Measurements from ENCODE around the gene FOXP1.

The FOXP1 gene

DNA sequence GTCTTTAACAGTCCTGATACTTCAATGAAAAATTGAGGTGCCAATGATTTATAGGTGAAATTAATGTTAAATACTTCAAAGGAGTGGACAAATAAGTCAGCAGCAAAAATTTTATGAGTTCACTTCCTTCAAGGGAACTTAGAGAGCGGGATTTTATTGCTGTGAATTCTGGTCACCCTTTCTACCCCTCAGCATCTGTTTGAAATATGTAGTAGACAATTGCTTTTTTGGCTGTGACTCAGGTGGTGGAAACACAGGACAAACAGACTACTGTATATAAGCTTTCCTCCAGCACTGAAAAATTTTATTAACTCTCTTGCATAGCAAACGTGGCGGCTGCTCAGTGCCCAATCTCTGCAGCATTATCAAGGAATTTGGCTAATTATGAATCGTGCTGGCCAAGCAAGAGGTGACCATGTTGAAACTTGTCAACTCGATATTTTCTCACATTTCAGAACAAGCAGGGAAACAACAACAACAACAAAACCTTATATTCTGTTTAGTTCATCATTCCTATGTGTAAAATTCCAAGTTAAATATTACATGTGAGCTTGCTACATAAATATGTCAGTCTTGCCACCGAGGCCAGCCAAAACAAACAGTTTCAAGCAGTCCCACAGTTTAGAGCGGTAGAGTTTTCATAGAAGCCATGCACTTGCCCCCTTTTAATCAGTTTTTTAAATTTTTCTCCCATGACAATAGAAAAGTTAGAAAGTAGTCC, 420.2 kb downstream of the FOXP1 start:
- H3K4me3 ChIP-seq (ENCODE audit: low read depth, low read length) = no peak overlapping the region

DNA sequence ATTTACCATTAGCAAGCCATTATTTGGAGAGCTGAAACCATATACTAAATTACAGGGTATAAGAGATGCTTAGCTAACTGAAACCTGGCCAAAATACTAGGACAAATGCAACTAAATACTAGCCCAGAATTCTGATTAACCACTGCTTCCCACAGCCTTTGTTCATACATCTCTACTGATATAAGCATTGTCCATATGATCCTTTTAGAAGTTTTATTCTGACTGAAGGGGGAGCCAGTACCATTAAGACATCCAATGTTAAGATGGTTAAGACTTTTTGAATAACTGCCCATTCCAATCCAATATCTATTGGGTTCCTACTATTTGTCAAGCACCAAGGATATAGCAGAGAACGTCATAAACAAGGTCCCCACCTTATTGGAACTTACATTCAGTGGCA, 421.3 kb downstream of the FOXP1 start:
- Histone ChIP-seq H3K9me3 (ENCODE audit: control insufficient read depth, low read length) (no peaks in the 10 kb centered on the region), H3K4me1 (no peaks in the 10 kb centered on the region)

More for the DNA sequence above, 420.2 kb downstream of the FOXP1 start:
- Histone ChIP-seq H2AFZ (no peak overlapping the region), H3K36me3 (ENCODE audit: control insufficient read depth, insufficient read depth, low read length) (no peaks in the 10 kb centered on the region), H3K79me2 (no peaks in the 10 kb centered on the region), H3K9ac (no peak overlapping the region), H3K4me1 (peaks cover 2% of the 10 kb centered on the region), H3K27me3 (ENCODE audit: control insufficient read depth, insufficient read depth, low read length) (no peaks in the 10 kb centered on the region), H3K4me2 (ENCODE audit: low read length) (no peak overlapping the region), H3K9me3 (ENCODE audit: control insufficient read depth, low read length) (no peaks in the 10 kb centered on the region), H3K27ac (no peak overlapping the region)
- TF ChIP-seq, protein P1, sequence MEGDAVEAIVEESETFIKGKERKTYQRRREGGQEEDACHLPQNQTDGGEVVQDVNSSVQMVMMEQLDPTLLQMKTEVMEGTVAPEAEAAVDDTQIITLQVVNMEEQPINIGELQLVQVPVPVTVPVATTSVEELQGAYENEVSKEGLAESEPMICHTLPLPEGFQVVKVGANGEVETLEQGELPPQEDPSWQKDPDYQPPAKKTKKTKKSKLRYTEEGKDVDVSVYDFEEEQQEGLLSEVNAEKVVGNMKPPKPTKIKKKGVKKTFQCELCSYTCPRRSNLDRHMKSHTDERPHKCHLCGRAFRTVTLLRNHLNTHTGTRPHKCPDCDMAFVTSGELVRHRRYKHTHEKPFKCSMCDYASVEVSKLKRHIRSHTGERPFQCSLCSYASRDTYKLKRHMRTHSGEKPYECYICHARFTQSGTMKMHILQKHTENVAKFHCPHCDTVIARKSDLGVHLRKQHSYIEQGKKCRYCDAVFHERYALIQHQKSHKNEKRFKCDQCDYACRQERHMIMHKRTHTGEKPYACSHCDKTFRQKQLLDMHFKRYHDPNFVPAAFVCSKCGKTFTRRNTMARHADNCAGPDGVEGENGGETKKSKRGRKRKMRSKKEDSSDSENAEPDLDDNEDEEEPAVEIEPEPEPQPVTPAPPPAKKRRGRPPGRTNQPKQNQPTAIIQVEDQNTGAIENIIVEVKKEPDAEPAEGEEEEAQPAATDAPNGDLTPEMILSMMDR (IDR thresholded peaks at IDR 0.05) = no peak

DNA sequence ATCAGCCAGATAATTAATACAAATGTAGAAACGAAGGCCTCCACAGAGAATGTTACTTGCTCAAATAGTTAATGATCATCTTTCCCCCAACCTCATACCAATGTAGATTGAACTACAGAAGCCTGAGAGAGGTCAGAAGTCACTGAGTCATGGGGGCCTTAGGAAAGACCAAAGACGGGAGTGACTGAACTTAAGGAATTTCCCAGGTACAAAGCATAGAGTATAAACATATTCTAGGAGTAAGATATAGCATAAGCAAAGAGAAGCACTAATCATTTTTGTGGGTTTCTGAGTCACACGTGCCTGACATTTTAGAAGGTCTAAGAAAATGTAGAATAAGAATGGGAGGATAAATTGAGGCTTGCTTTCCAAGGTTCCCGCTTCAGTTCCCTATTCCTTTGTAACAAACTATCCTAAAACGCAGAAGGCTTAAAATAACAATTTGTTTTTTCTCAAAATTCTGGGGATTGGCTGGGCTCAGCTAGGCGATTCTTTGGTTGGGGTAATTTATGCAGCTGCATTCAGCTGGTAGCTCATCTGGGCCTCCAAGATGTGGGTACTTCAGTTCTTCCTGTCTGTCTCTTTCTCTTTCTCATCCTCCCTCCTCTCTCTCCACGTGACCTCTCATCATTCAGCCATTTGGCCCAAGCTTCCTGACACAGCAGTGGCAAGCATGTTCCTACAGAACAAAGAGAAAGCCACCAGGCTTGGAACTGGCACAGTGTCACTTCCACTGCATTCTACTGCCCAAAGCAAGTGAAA, 422.6 kb downstream of the FOXP1 start:
- TF ChIP-seq, protein P1 (IDR thresholded peaks at IDR 0.05) = no peak
- H3K36me3 ChIP-seq (ENCODE audit: control insufficient read depth, insufficient read depth, low read length) = no peaks in the 10 kb centered on the region
- H3K27ac ChIP-seq = no peak overlapping the region
- no peaks in the 10 kb centered on the region for H3K4me1 ChIP-seq
- no peaks in the 10 kb centered on the region for H3K79me2 ChIP-seq
- H3K9ac ChIP-seq = no peak overlapping the region
- no peak overlapping the region for H2AFZ ChIP-seq
- no peak overlapping the region for H3K4me2 ChIP-seq (ENCODE audit: low read length)
- H3K9me3 ChIP-seq (ENCODE audit: control insufficient read depth, low read length) = no peaks in the 10 kb centered on the region
- H3K4me3 ChIP-seq (ENCODE audit: low read depth, low read length) = no peak overlapping the region
- H3K27me3 ChIP-seq (ENCODE audit: control insufficient read depth, insufficient read depth, low read length) = no peaks in the 10 kb centered on the region

More for the DNA sequence above, 421.3 kb downstream of the FOXP1 start:
- Histone ChIP-seq H3K36me3 (ENCODE audit: control insufficient read depth, insufficient read depth, low read length) (no peaks in the 10 kb centered on the region), H3K79me2 (no peaks in the 10 kb centered on the region), H2AFZ (no peak overlapping the region), H3K4me3 (ENCODE audit: low read depth, low read length) (no peak overlapping the region), H3K27ac (no peak overlapping the region), H3K27me3 (ENCODE audit: control insufficient read depth, insufficient read depth, low read length) (no peaks in the 10 kb centered on the region), H3K4me2 (ENCODE audit: low read length) (no peak overlapping the region), H3K9ac (no peak overlapping the region)
- TF ChIP-seq, protein P1 (IDR thresholded peaks at IDR 0.05) = no peak

DNA sequence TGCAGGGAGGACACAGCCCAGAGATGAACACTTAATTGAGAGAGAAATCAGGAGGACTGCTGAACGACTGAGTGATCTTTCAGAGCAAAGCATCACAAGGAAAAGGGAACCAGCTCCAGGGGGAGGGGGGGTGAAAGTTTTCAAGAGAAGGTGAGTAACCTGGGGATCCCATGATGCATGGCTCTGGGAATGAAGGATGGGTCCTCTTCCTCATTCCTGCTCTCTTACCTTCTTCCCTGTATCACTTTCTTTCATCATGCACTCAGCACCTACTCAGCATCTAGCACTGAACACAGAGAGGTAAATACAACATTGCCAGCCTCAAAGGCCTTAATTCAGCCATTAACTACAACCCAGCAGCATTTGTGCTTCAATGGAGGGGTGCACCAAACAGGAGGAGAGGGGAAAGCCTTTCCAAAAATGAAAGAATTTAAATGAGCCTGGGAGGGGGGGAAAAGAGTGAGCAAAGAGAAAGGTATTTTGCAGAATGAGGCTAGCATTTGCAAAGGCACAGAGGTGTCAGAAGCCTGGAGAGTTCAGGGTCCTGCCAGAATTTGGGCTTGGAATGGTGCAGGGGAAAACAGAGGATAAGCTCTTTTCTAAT, 427.4 kb downstream of the FOXP1 start:
- Histone ChIP-seq H3K4me3 (ENCODE audit: low read depth, low read length) (no peak overlapping the region), H3K9me3 (ENCODE audit: control insufficient read depth, low read length) (no peaks in the 10 kb centered on the region), H3K9ac (no peak overlapping the region), H3K4me2 (ENCODE audit: low read length) (no peak overlapping the region), H3K79me2 (no peaks in the 10 kb centered on the region), H3K4me1 (no peaks in the 10 kb centered on the region), H3K36me3 (ENCODE audit: control insufficient read depth, insufficient read depth, low read length) (no peaks in the 10 kb centered on the region), H2AFZ (no peak overlapping the region), H3K27me3 (ENCODE audit: control insufficient read depth, insufficient read depth, low read length) (no peaks in the 10 kb centered on the region), H3K27ac (no peak overlapping the region)
- TF ChIP-seq, protein P1 (IDR thresholded peaks at IDR 0.05) = no peak

Measured in parathyroid adenoma (tissue), 2 donors.